Activated naive CD8-positive, alpha-beta T cell (primary cell): Measurements from ENCODE around the gene SLC29A2.

Experiments
- H3K27ac Mint-ChIP-seq: one replicate; pipeline ENCODE4 v1.8.0; 2021; ENCODE audit warnings: mixed read lengths
- H3K27me3 Mint-ChIP-seq: one replicate; pipeline ENCODE4 v1.8.0; 2021; ENCODE audit warnings: mixed read lengths
- H3K36me3 Mint-ChIP-seq: one replicate; pipeline ENCODE4 v1.8.0; 2021; ENCODE audit warnings: mixed read lengths
- H3K4me1 Mint-ChIP-seq: one replicate; pipeline ENCODE4 v1.8.0; 2021; ENCODE audit warnings: low read depth, mixed read lengths
- H3K4me3 Mint-ChIP-seq: one replicate; pipeline ENCODE4 v1.8.0; 2021; ENCODE audit warnings: mild to moderate bottlenecking, mixed read lengths
- H3K9me3 Mint-ChIP-seq: one replicate; pipeline ENCODE4 v1.8.0; 2021; ENCODE audit warnings: low read depth, mixed read lengths

SLC29A2 gene

GRCh38 chr11:66314561-66315497 lies 56.7 kb downstream of the SLC29A2 start:
- no peaks in the 10 kb centered on the region for H3K9me3 Mint-ChIP-seq
- no peaks in the 10 kb centered on the region for H3K27me3 Mint-ChIP-seq
- peak overlapping the region; percentile 93 for H3K27ac Mint-ChIP-seq
- H3K4me3 Mint-ChIP-seq = peak overlapping the region; percentile 86
- peaks cover 57% of the 10 kb centered on the region for H3K4me1 Mint-ChIP-seq
- peaks cover 2% of the 10 kb centered on the region for H3K36me3 Mint-ChIP-seq

GRCh38 chr11:66314186-66314501 lies 57.4 kb downstream of the SLC29A2 start:
- peak overlapping the region; percentile 91 for H3K27ac Mint-ChIP-seq
- peaks cover 51% of the 10 kb centered on the region for H3K4me1 Mint-ChIP-seq
- H3K4me3 Mint-ChIP-seq = peak overlapping the region; percentile 86

GRCh38 chr11:66313321-66314185 lies 58.0 kb downstream of the SLC29A2 start:
- H3K9me3 Mint-ChIP-seq = no peaks in the 10 kb centered on the region
- H3K4me1 Mint-ChIP-seq = peaks cover 46% of the 10 kb centered on the region
- no peaks in the 10 kb centered on the region for H3K27me3 Mint-ChIP-seq
- H3K36me3 Mint-ChIP-seq = peaks cover 2% of the 10 kb centered on the region
- H3K27ac Mint-ChIP-seq = peak overlapping the region; percentile 98
- H3K4me3 Mint-ChIP-seq = peak overlapping the region; percentile 95

More at GRCh38 chr11:66314186-66314501, 57.4 kb downstream of the SLC29A2 start:
- Mint-ChIP-seq H3K36me3 (peaks cover 2% of the 10 kb centered on the region), H3K27me3 (no peaks in the 10 kb centered on the region), H3K9me3 (no peaks in the 10 kb centered on the region)

- no peaks in the 10 kb centered on the region for H3K9me3 Mint-ChIP-seq
Observed at GRCh38 chr11:66312549-66313320, 58.8 kb downstream of the SLC29A2 start.

More at GRCh38 chr11:66312549-66313320, 58.8 kb downstream of the SLC29A2 start:
- Mint-ChIP-seq H3K36me3 (peaks cover 2% of the 10 kb centered on the region), H3K27me3 (no peaks in the 10 kb centered on the region), H3K4me1 (peaks cover 38% of the 10 kb centered on the region), H3K27ac (peak overlapping the region; percentile 98), H3K4me3 (peak overlapping the region; percentile 95)
